ENCODE measurements around the gene C11orf21. TPM values are rescaled to one million over a fixed set of nuclear protein-coding genes. Genes with fewer than 3 reads are reported as not detected.
"Not testable (repeated sequence)": the region's sequence is repeated elsewhere in the genome, so short reads cannot be mapped to it uniquely, and the experiment has no call there.

The C11orf21 gene
- polyA plus RNA-seq, 10 donors = 0.50 to 6.0 (median 2.0) TPM

DNA sequence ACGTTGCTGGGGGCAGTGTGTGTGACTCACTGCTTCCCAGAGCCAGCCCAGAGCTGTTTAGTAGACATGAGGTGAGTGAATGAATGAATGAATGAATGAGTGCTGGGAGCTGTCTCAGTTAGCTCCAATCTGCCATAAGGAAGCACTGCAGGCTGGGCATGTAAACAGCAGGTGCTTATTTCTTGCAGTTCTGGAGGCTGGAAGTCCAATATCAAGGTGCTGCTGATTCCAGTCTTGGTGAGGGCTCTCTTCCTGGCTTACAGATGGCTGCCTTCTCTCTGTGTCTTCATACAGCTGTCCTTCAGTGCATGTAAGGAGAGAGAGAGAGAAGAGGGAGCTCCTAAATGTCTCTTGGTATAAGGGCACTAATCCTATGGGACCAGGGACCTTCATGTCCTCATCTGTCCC lies 4.1 kb downstream of the C11orf21 start:
- DNase-seq = no peak

DNA sequence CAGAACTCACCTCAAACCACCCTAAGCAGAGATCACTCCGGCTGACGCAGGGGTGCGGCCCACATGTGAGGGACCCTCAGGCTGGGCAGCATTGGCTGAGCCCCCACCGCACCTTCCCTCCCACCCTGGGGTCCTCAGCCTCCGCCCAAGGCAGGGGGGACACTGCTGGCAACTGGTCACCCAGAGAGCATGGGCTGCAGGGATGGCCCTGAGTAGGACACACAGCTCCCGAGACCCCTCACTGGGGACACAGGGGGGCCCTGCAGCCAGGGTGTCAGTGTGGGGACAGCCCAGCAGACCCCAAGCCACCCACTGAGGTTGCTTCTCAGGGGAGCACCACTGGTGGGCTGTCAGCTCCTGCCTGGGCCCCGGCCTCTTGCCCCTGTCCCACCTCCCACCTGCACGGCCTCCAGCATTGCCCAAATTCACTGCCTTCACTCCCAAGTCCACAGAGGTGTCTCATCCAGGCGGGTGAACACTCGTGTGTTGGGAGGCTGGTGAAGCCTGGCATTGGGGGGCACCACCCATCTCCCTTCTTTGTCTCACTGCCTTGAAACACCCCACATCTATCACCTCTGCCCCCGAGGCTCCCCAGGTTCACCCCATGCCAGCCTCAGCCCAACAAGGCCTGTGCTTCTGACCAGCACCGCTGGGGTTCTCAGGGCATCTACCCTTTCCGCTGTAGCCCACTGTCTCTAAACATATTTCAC lies 4.7 kb downstream of the C11orf21 start:
- DNase-seq = no peak

DNA sequence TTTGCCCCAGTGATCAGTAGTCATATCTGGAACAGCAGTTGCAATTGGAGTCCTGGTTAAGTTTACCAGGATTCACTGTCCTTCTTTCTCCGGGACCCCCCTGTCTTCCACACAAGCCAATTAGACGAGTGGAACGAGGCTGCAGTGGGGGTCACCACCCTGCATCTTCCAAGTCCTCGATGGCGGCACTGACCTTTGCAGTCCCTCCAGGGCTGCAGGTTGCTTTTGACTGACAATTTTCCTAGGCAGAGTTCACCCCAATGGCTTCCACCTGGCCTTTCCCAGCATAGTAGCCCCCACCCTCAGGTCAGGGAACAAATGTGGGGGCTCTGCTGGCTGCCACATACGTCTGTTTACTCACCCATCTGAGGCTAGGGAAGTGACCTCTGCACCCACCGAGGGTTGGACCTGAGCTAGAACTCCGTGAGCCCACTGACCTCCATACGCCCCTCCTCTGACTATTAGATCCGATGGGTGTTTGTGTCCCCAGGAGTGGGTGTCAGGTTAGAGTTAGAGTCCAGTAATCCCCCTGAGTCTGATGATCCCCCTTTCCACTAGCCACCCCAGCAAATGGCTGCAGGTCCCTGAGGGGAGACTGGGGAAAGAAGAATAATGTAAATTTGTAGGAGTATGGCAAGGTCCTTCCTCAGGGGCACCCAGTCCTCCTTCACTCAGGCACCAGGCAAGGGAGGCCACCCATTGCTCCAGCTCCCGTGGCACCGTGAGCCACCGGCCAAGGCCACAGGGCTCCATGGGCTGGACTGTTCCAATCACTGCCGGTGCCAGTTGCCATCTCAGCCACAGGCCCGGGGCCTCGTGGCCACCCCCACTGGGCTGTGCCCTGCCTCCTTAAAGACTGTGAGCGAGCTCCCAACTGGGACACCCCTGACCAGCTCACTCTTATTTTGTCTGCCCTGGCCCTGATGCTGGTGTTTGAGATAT lies 5.5 kb downstream of the C11orf21 start:
- no peak for DNase-seq

DNA sequence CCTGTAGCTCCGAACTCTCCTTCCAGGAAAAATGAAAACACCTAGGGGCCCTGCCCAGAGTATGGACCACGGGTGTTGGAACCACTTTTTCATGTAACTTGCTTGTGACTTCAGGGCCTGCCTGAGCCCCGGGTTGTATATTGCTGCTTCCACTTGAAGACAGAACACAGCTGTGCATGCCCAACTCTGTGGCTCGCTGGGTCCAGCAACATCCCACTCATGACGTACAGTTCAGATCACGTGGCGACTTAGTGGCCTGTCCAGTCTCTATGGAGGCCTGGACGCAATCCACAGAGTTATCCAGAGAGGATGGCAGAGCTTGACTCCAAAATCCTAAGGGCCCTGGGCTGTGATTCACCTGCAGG lies 6.8 kb downstream of the C11orf21 start:
- DNase-seq = no peak

DNA sequence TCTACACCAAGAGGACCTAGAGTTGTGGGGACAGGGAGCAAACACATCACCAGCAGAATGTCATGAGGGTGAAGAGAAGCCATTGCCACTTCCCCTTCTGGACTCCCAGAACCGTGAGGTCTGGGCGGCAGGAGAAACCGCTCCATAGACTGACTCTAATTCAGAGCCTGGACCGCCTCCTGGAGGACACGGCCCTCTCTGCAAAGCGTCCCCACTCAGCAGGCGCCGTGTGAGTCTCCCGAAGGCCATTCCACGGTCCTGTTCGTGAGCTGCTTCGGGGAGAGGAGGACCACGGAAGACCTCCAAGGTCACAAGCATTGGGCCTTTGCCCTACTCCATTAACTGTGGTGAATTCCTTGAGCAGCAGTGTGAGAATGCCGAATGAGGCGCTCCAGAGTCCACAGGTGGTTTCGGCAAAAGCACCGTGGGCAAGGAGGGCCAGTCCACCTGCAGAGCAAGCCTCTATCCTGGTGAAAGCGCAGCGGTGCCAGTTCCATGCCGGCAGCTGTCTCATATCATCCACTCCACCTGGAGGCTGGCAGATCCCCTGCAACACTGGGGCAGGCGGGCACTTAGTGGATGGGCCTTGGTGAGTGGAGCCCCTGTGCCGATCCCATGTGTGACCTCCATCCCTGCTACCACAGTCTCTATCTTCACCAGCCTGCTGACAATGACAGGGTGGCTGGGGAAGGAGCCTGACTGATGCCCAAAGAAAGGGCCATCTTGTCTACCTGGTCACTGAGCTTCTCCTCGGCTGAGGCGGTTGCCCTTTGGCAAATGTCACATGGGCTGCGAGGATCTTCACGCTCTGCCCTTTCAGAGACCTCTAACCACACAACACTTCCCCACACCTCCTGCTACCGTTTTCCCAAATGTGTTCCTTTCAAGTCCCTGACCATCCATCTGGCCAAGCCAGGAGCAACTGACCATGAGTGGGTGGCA lies 7.5 kb downstream of the C11orf21 start:
- DNase-seq = no peak

DNA sequence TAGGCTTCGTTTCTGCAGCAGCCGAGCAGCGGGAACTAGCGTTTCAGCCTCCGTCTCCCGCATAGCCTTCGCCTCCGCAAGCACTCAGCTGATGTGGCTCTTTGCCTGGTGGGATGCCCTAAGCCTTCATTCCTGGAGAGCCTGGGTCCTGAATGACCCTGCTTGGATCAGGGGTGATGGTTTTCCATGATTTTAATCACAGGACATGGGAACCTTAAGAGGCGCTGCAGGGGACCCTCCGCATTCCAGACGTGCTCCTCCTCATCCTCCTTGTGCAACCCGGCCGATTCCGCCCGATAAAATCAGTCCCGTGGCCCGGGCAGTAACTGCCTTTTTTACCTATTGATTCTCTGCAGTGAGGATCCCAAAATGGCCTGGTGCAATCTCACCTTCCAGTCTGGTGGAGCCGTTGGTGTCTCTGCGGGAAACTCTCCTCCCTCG lies 8.2 kb downstream of the C11orf21 start:
- no peak for DNase-seq

DNA sequence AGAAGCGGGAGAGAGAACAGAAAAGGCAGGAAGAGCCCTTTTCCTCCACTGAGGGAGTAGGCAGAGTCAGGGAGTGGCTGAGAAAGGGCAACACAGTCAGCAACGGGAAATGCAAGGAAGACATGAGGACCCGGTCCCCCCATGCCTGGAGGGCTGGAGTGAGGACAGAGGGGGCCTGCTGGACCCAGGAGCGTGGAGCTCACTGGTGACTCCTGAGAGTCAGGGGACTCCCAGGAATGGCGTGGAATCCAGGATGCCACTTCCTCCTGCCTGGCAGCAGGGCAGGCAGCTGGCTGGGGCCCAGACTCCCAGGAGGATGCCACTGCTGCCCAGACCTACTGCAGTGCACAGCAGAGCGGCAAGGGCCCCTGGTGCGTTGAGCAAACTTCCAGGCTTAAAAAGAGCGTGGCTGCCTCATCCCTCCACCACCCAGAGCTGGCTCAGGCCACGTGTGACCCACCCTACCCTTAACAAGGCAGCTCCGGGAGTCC lies 11.3 kb downstream of the C11orf21 start:
- no peak for DNase-seq

DNA sequence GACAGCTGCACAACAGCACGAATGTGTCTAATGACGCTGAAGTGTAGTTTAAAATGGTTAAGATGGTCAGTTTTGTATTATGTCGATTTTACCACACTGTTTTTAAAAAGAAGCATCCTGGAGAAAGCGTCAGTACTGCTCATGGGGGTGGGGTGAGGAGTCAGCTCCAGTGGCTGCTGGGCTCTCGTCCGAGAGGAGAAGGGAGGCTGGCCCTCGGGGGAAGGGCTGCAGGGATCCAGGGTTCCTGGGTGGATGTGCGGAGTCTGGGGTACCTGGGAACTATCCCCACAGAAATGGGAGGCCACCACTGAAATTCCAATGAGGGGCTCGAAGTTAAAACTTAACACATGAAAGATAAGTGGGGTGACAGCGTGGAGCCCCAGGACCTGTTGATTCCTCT lies 11.9 kb downstream of the C11orf21 start:
- no peak for DNase-seq

DNA sequence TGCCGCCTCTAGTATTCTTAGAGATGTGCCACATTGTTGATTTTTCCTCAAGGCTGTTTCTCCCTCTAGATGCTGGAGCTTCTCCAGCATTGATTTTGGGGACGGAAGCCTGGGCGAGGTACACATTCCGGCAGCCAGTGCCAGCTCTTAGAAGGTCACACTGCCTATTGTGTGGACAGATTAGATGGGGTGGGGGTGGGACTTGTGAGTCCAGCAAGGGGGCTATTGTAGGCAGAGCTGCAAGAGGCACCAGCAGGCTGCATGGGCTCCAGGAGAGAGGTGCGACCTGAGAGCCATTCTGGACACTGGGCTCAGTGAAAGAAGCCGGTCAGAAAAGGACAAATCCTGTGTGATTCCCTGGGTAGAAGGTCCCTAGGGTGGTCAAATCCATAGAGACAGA lies 12.4 kb downstream of the C11orf21 start:
- no peak for DNase-seq

DNA sequence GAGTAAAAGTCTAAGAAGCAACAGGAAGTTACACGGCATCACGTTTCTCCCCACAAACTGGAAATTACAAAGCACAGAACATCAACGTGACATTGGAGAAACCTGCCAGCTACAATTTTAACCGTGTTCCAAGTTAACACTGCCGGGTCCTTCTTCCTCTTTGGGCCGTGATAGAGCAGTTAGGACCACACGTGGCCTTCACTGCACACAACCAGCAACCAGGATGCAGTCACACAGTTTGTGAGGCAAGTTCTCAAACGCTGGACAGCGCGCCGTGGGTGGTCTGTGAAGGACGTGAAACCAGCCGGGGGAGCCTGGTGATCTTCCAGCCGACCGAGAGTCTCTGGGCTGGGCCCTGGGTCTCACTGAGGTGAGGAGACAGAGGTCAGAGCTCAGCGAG lies 14.6 kb downstream of the C11orf21 start:
- DNase-seq = peak in 1 of 3 donors; percentile 50

DNA sequence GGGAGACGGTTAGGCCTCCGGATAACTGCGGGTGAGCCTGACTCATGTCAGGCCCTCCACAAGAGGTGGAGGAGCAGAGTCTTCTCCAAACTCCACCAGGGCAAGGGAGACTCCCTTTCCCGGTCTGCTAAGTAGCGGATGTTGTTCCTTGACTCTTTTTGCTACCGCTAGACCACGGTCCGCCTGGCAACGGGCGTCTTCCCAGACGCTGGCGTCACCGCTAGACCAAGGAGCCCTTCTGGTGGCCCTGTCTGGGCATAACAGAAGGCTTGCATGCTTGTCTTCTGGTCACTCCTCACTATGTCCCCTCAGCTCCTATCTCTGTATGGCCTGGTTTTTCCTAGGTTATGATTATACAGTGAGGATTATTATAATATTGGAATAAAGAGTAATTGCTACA lies 15.4 kb downstream of the C11orf21 start:
- not testable (repeated sequence) for DNase-seq

DNA sequence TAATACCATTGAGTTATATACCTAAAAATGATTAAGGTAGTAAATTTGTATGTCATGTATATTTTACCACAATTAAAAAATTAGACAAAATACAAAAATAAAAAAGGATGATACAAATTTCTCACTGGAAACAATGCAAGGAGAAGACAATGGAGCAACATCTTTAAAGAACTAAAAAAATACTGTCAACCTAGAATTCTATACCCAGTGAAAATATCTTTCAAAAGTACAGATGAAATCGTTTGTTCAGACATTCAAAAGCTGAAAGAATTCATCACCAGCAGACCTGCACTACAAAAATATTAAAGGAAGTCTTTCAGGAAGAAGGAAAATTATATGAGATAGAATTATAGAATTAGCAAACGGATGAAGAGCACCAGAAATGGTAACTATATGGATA lies 21.5 kb downstream of the C11orf21 start:
- DNase-seq = no peak

DNA sequence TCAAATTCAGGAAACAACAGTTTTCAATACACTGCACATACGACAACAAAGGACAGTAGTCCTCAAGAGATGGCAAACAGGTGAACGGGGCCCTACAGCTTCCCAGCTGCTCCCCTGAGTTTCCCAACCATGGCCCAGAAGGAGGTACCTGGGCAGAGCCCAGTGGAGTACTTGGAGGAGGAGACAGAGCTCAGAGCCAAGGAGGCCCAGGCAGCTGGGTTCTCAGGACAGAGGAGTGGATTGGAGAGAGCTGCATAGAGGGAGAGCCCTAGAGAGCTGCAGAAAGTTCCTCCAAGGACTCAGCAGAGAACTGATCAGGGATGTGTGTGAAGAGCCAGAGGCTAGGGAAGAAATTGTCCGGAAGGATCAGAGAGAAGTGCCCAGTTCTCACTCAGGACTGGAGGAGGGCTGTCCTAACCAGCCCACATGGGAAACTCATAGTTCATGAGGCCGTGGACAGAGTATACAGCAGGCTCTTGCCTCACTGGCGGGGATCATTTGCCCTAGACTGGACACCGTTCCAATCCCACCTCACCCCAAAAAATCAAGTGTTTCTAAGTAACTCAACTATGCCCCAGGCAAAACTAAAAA lies 23.7 kb downstream of the C11orf21 start:
- no peak for DNase-seq

DNA sequence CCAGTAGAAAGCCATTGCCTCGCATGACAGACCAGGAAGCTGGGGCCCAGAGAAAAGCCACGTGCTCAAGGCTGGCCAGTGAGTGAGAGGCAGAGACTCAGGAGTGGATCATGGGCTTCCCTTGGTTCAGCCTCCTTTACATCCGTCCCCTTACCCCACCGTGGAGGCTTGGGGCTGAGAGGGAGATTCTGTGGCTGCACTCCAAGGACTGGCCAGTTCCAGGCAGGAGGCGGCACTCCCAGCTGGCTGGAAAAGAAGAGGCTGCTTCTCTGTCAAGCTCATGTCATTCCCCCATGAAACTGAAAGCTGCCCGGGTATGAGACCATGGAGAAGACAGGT lies 24.7 kb downstream of the C11orf21 start:
- no peak for DNase-seq

DNA sequence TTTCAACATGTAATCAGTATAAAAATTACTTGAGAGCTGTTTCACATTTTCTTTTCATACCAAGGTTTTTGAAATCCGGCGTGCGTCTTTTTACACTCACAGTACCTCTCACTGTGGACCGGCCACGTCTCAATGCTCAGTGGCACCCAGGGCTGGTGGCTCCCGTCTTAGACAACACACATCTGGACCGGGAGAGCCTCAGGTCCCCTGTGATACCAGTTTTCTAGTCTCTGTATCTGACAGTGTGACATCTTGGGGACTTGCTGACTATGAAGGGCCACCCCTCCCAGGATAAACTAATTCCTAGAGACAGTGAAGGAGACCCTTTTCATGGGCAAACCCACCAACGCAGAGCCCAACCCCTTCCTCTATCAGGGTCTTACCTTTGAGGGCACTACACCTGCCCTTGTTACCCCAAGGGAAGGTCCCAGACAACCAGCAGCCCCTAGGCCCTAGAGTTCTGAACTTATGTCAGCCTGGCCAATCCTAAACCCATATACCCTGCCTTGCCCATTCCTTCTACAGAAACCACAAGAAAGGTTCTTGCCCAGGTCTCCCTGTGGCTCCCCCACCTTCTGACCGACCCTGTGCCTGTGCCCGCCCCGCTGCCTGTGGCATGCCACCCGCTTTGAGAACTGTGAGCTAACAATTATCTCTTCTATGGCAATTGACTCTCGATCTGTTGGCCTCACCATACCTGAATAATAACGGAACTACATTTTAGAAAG lies 25.3 kb downstream of the C11orf21 start:
- DNase-seq = no peak

DNA sequence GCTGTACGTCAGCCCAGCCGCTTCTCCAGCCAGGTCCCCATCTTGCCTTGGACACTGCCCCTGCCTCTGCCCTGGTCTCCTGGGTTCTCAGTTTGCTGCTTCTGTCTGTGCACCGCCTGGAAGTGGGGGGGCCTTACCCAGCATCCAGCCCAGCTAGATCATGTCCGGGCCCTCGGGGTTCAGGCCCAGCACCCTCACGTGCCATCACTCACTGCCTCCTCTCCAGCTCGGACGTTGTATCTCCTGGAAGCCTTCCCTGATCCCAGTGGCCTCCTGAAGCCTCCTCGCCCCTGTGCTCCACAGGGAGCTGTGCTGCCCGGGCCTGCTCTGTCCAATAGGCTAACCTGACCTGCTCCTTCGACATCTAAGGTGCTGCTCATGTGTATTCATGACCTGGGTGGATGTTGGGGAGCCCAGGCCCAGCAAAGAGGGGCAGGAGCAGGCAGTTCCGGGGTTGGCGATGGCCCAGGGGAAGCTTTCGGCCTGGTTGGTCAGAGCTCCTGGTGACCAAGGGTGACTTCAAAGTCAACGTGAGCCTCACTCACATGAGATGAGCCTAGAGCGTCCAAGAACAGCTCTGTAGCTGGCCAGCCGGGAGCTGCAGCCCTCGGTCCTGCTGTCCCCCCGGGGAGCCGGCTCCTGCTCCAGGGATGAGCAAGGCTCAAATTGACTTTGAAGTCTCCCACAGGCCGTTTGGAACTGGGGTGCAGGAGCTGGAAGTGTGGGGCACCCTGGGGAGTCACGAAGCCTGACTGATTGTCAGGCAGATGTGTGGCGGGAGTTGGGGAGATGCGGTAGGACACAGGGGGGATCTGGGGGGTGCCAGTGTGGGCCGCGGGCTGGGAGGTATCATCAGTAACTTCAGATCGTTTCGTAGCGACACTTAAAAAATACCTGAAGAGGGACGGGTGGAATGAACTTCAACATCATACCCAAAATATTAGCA lies 26.1 kb downstream of the C11orf21 start:
- no peak for DNase-seq

DNA sequence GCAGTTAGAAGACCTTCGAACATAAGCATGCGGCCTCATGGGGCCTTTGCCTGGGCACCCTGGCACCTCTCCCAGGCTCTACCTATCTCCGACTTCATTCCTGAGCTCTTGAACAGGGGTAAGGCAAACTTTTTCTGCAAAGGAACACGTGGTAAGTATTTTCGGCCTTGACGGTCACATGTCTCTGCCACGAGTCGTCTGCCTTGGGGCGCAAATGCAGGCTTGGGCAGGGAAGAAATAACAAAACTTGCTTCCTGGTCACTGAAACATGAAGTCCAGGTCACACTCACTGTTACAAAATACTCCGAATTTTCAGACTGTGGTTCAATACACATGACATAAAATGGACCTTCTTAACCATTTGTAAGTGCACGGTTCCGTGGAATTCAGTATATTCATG lies 27.9 kb downstream of the C11orf21 start:
- DNase-seq = no peak

DNA sequence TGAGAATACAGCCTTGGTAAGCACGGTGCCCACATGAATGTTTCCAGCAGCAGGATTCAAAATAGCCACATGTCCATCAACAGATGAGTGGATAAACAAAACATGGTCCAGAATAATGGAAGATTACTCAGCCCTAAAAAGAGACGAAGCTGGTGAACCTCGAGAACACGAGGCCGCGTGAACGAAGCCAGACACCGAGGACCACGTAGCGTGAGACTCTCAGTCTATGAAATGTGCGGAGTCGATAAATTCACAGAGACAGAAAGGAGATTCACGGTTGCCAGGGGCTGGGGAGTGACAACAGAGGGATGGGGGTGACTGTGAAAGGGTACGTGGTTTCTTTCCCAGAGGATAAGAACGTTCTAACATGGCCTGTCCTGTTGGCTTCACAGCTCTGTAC lies 28.4 kb downstream of the C11orf21 start:
- no peak for DNase-seq

DNA sequence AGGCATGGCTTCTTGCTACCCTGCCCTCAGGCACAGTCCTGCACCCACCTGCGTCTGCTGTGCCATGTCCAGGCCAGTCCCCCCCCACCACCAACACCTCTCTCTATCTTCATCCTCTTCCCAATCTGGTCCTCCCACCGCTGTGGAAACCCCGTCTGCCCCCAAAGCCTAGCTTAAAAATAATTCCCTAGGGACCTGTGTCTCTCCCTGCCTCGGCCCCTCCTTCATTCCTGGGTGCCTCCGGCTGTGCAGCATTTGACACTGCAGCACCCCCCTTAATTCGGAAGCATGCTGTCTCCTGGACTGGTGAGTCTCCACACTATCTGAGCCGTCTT lies 28.8 kb downstream of the C11orf21 start:
- no peak for DNase-seq

Measured in muscle of back (tissue), 11 donors.